Activated CD4-positive, alpha-beta T cell treated with anti-CD3 and anti-CD28 coated beads for 24 hours (primary cell): Measurements from ENCODE around the gene GATA5.

Experiments used
- DNase-seq, 2 donors: peaks; one replicate each; pipeline ENCODE4 v3.0.0-alpha.2; 2020; ENCODE audit warnings: low read depth in 2 of 2

GATA5 gene

GRCh38 chr20:62487561-62488354, 12.0 kb upstream of the GATA5 start:
- DNase-seq, result no peak

- no peak for DNase-seq
These were observed 11.3 kb upstream of the GATA5 start for GRCh38 chr20:62487118-62487517.

GRCh38 chr20:62486484-62486883, 10.7 kb upstream of the GATA5 start:
- no peak for DNase-seq

- DNase-seq, result no peak
These were observed 9.9 kb upstream of the GATA5 start for GRCh38 chr20:62485701-62486089.

- DNase-seq, result no peak
These were observed 9.4 kb upstream of the GATA5 start for GRCh38 chr20:62485062-62485700.

GRCh38 chr20:62484478-62484877, 8.7 kb upstream of the GATA5 start:
- DNase-seq, result no peak

GRCh38 chr20:62483613-62484458, 8.0 kb upstream of the GATA5 start:
- no peak for DNase-seq

GRCh38 chr20:62482974-62483373, 7.2 kb upstream of the GATA5 start:
- no peak for DNase-seq

GRCh38 chr20:62482146-62482809, 6.5 kb upstream of the GATA5 start:
- no peak for DNase-seq

GRCh38 chr20:62481425-62482145, 5.8 kb upstream of the GATA5 start:
- no peak for DNase-seq

GRCh38 chr20:62480318-62480717, 4.5 kb upstream of the GATA5 start:
- no peak for DNase-seq

GRCh38 chr20:62479656-62480055, 3.9 kb upstream of the GATA5 start:
- DNase-seq, result no peak

GRCh38 chr20:62479156-62479555, 3.4 kb upstream of the GATA5 start:
- DNase-seq, result no peak

GRCh38 chr20:62477669-62478455, 2.1 kb upstream of the GATA5 start:
- no peak for DNase-seq

- no peak for DNase-seq
These were observed 452 bp upstream of the GATA5 start for GRCh38 chr20:62476056-62476838.

GRCh38 chr20:62475027-62475771, 596 bp downstream of the GATA5 start:
- DNase-seq, result no peak

- DNase-seq, result no peak
These were observed 1.2 kb downstream of the GATA5 start for GRCh38 chr20:62474604-62475026.

- no peak for DNase-seq
These were observed 1.8 kb downstream of the GATA5 start for GRCh38 chr20:62473717-62474603.
